ENCODE measurements around the gene DENND5A.
"Not testable (repeated sequence)": the region's sequence is repeated elsewhere in the genome, so short reads cannot be mapped to it uniquely, and the experiment has no call there.

DENND5A gene

GRCh38 chr11:9210922-9211320 is 54.2 kb downstream of the DENND5A start:
- DNase-seq (ENCODE audit: low spot score), result no peak

- DNase-seq (ENCODE audit: low spot score), result no peak
These were observed 54.8 kb downstream of the DENND5A start for GRCh38 chr11:9210224-9210921.

DNA sequence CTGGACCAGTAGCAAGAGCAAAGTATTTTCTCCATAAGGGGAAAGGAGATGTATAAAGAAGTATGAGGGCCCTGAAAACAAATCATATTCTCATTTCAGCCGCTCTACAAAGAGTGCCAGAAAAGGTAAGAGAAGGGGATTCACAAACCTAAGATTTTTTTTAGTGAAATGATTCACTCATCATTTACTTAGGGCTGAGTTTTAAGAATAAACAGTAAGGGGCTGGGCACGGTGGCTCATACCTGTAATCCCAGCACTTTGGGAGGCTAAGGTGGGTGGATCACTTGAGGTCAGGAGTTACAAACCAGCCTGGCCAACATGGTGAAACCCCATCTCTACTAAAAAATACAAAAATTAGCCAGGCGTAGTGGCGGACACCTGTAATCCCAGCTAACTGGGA is 55.5 kb downstream of the DENND5A start:
- DNase-seq (ENCODE audit: low spot score), result not testable (repeated sequence)

DNA sequence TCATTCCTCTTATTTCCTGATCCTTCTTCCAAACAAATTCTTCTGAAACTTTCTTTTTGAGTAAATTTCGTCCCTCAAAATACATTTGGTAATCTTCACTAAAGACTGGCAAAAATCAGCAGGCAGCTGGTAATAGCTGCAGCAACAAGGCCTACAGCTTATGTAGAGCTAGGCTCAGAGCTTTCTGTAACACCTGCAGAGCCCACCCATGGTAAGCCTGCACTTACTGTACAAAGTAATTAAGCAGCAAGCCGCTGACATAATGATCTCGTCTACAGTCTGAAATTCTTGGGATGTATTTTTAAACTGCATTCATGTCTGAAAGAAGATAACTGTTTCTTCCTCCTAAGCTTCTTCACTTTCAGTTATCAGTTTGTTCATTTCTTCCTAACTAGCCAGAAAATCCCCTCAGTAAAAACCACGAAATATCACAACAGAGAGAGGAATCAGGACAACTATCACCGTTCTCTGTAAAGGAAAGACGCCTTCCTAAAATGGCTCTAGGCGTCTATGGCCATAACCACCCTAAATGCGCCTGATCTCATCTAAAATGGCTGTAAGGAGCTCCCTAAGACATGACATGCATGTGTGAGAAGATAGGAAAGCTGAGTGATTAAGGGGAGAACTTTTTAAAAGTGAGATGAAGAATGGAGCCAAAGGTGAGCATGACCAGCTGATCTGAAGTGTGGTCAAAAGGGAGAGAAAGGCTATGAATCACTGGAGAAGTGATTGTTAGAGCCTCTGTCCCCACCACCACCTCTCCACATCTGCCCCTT is 56.2 kb downstream of the DENND5A start:
- no peak for DNase-seq (ENCODE audit: low spot score)

GRCh38 chr11:9207229-9207628 is 57.9 kb downstream of the DENND5A start:
- DNase-seq (ENCODE audit: low spot score), result no peak

DNA sequence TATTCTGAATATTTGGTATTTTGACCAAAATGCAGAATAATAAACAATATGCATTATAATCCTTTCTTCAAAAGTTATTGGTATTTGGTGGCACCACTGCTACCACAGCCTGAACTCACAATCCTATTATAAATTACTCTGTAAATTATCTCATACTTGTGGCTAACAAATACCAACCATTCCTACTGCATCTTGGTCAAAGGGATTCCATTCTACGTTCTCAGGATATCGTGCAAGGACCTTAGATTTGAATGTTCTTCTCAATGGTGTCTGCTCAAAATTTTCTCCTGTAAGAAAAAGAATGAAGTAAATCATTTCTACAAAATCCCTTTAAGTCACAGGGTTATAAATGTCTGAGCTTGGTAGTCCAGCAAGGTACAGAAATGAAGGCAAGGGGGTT is 58.7 kb downstream of the DENND5A start:
- no peak for DNase-seq (ENCODE audit: low spot score)

DNA sequence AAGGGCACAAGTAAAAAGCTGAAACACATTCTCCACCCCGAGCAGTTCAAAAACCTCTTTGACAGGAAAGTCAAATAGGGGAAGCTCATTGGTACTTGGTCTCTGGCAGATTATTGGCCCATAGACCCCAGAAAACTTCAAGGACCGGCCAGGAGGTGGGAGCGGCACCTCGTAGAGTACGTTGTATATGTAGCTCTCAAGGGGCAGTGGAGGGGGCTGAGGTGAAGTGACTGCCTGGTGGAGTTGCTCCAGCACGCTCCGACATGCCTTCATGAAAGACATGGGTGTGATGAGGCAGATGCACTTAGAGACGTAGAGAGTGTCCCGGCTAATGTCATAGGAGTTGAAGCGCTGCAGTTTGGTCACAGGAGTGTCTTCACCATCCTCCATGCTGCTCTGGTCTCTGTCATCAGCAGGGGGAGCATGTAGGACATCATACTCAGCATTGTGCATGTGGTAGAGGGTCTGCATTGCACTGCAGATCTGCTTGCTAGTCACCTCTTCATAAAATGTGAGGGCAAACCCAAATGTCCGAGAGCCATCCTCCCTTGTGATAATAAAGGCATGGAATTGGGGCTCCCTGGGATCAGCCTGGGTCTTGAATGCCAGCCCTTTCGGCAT is 61.3 kb downstream of the DENND5A start:
- DNase-seq (ENCODE audit: low spot score), result no peak

- no peak for DNase-seq (ENCODE audit: low spot score)
These were observed 63.6 kb downstream of the DENND5A start for GRCh38 chr11:9201372-9202162.

DNA sequence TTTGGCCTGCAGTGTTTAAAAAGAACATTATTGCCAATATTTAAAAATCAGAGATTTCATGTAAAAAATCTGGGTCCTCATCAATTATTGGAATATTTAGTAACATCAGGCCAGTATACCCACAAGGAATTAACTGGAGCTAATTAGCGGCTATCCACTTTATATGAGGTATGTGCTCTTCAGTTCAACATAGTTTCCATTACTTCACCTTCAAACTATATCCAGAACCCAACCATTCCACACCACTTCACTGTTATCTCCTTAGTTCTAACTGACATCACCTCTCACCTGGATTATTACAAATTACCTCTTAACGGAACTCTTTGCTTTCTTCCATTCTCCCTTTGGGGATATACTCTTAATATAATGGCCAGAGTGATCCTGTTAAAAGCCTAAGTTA is 64.7 kb downstream of the DENND5A start:
- DNase-seq (ENCODE audit: low spot score), result no peak

- no peak for DNase-seq (ENCODE audit: low spot score)
These were observed 71.8 kb downstream of the DENND5A start for GRCh38 chr11:9193316-9193715.

DNA sequence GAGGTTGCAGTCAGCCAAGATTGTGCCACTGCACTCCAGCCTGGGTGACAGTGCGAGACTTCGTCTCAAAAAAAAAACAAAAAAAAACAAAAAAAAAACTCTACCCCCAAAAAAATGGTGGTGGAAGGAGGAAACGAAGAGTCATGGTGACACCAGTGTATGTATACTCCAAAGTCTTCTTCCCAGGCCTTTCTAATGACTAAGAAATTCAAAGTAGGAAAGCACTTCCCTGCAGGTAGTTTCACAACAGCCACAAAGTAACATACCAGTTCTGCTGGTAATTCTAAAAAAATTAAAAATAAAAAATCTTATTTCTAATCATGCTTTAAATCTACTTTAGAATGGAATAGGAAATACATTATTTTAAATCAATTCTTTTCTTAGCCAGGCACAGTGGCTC is 72.6 kb downstream of the DENND5A start:
- DNase-seq (ENCODE audit: low spot score), result no peak

GRCh38 chr11:9190326-9191016 is 74.7 kb downstream of the DENND5A start:
- not testable (repeated sequence) for DNase-seq (ENCODE audit: low spot score)

DNA sequence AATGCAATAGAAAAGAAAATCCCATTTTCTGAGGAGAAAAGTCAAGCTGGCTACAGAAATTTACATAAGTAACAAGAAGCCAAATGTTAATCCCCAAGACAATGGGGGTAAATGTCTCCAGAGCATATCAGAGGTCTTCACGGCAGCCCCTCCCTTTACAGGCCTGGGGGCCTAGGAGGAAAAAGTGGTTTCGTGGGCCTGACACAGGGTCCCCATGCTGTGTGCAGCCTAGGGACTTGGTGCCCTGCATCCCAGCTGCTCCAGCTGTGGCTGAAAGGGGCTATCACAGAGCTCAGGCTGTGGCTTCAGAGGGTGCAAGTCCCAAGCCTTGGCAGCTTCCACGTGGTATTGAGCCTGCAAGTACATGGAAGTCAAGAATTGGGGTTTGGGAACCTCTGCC is 76.3 kb downstream of the DENND5A start:
- DNase-seq (ENCODE audit: low spot score), result not testable (repeated sequence)

DNA sequence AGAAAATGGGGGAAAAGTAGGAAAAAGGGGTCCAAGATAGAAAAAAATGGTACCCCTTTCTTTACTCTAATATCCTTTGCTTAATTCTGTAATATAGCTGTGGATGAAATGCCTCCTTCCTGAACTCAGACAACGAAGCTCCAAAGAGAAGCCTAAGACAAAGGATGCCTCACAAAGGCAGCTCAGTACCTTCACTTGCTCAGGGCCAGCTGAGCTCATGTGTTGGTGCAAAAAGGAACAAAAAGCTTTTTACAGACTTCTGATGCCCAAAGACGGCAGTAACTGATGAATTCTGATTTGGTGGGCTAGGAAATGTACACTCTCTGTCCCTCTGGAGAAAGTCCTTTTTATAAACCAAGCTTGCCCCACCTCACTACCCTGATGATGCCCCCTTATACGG is 77.5 kb downstream of the DENND5A start:
- no peak for DNase-seq (ENCODE audit: low spot score)

- DNase-seq (ENCODE audit: low spot score), result no peak
These were observed 80.6 kb downstream of the DENND5A start for GRCh38 chr11:9184516-9184915.

DNA sequence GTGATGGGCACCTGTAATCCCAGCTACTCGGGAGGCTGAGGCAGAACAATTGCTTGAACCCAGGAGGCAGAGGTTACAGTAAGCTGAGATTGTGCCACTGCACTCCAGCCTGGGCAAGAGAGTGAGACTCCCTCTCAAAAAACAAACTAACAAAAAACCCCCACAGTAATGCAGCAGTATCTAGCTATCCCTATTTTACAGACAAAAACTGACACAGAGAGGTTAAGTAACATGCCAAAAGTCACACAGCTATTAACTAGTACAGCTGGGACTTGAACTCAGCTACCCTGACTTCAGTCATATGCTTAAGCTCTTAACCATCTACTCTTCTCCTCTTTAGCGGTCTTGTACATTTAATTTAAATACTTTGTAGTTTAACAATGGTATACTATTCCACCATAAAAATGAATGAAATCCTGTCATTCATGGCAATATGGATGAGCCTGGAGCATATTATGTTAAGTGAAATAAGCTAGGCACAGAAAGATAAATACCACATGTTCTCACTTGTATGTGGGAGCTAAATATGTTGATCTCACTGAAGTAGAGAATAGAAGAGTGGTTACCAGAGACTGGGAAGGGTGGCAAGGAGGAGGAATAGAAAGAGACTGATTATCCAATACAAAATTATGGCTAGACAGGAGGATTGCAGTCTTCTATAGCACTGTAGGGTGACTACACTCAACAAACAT is 82.8 kb downstream of the DENND5A start:
- DNase-seq (ENCODE audit: low spot score), result no peak

GRCh38 chr11:9180784-9181183 is 84.4 kb downstream of the DENND5A start:
- no peak for DNase-seq (ENCODE audit: low spot score)

GRCh38 chr11:9179141-9179540 is 86.0 kb downstream of the DENND5A start:
- no peak for DNase-seq (ENCODE audit: low spot score)

DNA sequence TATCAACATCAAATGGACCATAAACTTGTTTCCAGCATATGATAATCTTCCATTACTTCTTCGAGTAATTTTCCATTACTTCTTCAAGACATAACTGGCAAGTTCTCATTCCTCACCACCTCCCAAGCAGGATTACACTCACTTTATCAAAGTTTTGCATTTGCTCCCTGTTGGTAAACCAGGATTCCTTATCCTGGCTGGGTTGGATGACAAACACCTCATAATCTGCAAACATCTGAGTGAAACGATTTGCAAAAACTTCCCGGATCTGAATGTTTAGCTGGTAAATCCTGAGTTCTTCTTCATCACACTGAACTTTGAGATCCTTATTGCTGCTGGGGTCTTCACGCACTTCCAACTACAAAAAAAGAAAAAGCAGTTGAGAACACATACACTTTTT is 86.4 kb downstream of the DENND5A start:
- no peak for DNase-seq (ENCODE audit: low spot score)

DNA sequence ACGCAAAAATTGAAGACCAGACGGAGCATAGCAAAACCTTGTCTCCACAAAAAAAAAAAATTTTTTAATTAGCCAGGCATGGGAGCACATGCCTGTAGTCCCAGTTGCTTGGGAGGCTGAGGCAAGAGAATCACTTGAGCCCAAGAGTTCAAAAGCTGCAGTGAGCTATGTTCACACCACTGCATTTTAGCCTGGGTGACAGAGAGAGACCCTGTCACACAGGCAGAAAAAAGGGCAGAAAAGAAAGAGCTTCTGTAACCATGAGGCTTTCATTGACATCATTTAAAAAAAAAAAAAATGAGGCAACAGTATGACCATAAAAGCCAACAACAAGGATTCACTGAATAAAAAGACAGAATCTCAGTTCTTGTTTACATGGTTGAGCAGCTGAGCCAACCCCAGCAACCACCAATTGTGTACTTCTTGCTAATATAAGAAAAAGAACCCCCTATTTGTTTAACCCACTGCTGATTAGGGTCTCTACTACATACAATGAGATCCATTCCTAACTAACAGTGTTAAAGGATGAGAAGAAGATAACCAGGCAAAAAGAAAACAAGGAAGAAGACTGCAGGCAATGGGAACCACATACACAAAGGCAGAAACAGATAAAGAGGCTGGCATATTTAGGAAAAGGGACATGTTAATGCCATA is 87.6 kb downstream of the DENND5A start:
- DNase-seq (ENCODE audit: low spot score), result no peak

- no peak for DNase-seq (ENCODE audit: low spot score)
These were observed 88.6 kb downstream of the DENND5A start for GRCh38 chr11:9176550-9176949.
